SW480 (cell line): Measurements from ENCODE around the gene ACO2.
A peak's percentile ranks its signal among the peaks of the same experiment; 100 is the strongest.

Experiments used
- DNase-seq: peaks from one replicate; pipeline ENCODE4 v3.0.0-alpha.2; 2016; ENCODE audit warnings: low spot score

ACO2 gene

GRCh38 chr22:41491374-41492100 is 22.6 kb downstream of the ACO2 start:
- DNase-seq, result no peak

- DNase-seq, result no peak
These were observed 29.5 kb downstream of the ACO2 start for GRCh38 chr22:41498303-41498835.

- no peak for DNase-seq
These were observed 30.8 kb downstream of the ACO2 start for GRCh38 chr22:41499624-41500280.

- no peak for DNase-seq
These were observed 31.4 kb downstream of the ACO2 start for GRCh38 chr22:41500303-41500702.

- DNase-seq, result peak; percentile 18
These were observed 32.3 kb downstream of the ACO2 start for GRCh38 chr22:41501209-41501608.

GRCh38 chr22:41504397-41504796 is 35.5 kb downstream of the ACO2 start:
- DNase-seq, result no peak

- DNase-seq, result no peak
These were observed 35.9 kb downstream of the ACO2 start for GRCh38 chr22:41504816-41505215.

- no peak for DNase-seq
These were observed 36.7 kb downstream of the ACO2 start for GRCh38 chr22:41505511-41506220.

GRCh38 chr22:41507330-41508063 is 38.6 kb downstream of the ACO2 start:
- DNase-seq, result no peak

- no peak for DNase-seq
These were observed 39.9 kb downstream of the ACO2 start for GRCh38 chr22:41508770-41509170.

- no peak for DNase-seq
These were observed 42.6 kb downstream of the ACO2 start for GRCh38 chr22:41511521-41511968.

- DNase-seq, result peak; percentile 43
These were observed 43.7 kb downstream of the ACO2 start for GRCh38 chr22:41512421-41513194.

- no peak for DNase-seq
These were observed 44.5 kb downstream of the ACO2 start for GRCh38 chr22:41513391-41513790.

GRCh38 chr22:41516462-41516861 is 47.5 kb downstream of the ACO2 start:
- no peak for DNase-seq

- peak; percentile 19 for DNase-seq
These were observed 48.5 kb downstream of the ACO2 start for GRCh38 chr22:41517172-41518047.

- no peak for DNase-seq
These were observed 49.1 kb downstream of the ACO2 start for GRCh38 chr22:41518048-41518347.

GRCh38 chr22:41521126-41521525 is 52.2 kb downstream of the ACO2 start:
- no peak for DNase-seq

- DNase-seq, result no peak
These were observed 53.9 kb downstream of the ACO2 start for GRCh38 chr22:41522813-41523212.

- DNase-seq, result no peak
These were observed 54.7 kb downstream of the ACO2 start for GRCh38 chr22:41523464-41524221.

GRCh38 chr22:41524251-41524661 is 55.3 kb downstream of the ACO2 start:
- no peak for DNase-seq
